GM10266 (cell line): ENCODE measurements around the gene DDB1.

Experiments
- DNase-seq: peaks from one replicate; pipeline ENCODE4 v3.0.0; 2012; ENCODE audit errors: extremely low spot score
- TF ChIP-seq, protein P1 (sequence below): IDR thresholded peaks from 2 replicates; pipeline ENCODE4 v1.5.1; 2012; ENCODE audit warnings: mild to moderate bottlenecking, low read depth; ENCODE audit not compliant: control insufficient read depth, insufficient read depth; ENCODE audit errors: missing control alignments

DDB1 gene

DNA sequence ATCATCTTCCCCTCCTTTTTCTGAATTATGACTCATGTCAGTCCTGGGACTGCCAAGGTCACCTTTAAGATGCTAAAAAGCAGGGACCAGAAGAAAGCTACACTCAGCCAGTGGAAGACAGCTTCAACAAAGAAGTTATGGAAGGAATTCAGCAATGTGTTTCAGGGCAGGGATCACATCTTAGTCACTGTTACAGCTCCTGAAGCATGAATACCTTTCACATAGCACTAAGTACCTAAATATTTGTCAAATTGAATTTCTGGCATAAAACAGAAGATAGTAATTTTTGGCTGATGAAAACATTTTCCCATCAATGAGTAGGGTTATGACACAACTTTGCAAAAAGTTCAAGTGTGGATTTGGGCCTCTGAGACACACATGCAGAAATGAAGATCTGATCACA, 5.2 kb downstream of the DDB1 start:
- TF ChIP-seq, protein P1, sequence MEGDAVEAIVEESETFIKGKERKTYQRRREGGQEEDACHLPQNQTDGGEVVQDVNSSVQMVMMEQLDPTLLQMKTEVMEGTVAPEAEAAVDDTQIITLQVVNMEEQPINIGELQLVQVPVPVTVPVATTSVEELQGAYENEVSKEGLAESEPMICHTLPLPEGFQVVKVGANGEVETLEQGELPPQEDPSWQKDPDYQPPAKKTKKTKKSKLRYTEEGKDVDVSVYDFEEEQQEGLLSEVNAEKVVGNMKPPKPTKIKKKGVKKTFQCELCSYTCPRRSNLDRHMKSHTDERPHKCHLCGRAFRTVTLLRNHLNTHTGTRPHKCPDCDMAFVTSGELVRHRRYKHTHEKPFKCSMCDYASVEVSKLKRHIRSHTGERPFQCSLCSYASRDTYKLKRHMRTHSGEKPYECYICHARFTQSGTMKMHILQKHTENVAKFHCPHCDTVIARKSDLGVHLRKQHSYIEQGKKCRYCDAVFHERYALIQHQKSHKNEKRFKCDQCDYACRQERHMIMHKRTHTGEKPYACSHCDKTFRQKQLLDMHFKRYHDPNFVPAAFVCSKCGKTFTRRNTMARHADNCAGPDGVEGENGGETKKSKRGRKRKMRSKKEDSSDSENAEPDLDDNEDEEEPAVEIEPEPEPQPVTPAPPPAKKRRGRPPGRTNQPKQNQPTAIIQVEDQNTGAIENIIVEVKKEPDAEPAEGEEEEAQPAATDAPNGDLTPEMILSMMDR: no peak
- no peak for DNase-seq

DNA sequence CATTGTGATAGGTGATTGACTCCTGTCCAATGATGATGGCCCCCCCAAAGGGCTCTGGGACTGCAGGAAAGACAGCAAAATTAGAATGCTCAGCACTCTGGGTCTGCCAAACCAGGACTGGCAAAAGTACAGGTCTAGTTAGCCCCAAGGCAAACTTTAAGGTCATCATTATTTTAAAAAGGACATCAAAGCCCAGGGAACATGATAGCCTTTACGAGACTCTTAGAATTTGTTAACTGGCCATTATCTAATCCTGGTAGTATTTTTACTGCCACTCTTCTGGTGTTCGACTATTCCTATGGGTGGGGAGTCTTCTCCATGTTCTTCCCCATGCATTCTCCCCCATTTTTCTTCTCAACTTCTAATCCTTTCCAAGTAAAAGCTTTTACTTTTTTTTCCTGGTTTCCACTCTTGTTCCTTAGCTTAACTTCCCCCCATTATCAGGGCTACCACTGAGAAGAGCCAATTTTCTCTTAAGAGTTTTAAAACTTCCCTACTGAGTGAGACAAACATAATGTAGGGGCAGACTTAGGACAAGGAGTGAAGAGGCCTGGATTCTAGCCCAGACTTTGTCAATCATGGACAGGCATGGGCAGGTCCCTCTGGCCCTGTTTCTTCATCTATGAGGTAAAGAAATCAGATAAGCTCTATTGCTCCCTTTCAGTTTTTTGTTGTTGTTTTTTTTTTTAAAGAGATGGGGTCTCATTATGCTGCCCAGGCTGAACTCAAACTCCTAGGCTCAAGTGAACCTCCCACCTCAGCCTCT, 7.1 kb downstream of the DDB1 start:
- no peak for DNase-seq

DNA sequence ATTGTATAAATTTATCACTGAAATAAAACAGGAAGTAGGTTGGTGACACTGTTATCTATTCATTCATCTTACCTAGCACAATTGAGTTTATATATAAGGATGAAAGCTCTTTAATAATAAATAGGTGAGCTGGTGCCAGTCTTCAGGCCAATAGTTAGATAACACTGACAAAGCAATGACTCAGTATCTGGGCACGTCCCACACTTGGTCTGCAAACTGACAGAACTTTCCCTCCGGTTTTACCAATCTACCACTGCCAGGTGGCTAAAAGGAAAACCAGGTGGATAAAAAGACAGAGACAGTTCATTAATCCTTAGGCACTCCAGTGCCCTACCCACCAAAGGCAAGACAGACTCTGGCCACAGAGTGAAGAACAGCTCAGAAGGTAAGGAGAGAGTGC, 17.6 kb downstream of the DDB1 start:
- TF ChIP-seq, protein P1: no peak
- DNase-seq: no peak

More for the DNA sequence above, 7.1 kb downstream of the DDB1 start:
- TF ChIP-seq, protein P1: no peak

DNA sequence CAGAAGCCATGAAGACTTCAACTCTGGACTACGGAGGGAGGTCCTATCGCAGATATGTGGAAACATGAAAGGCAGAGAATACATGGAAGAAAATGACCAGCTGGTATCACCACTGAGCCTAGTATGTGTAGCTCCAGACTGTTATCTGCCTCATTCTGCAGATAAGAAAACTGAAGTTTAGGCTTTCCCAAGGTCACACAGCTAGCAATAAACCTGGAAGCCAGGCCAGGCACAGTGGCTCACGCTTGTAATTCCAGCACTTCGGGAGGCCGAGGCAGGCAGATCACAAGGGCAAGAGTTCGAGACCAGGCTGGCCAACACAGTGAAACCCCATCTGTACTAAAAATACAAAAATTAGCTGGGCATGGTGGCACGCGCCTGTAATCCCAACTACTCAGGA, 22.2 kb downstream of the DDB1 start:
- DNase-seq: no peak
- TF ChIP-seq, protein P1: no peak

DNA sequence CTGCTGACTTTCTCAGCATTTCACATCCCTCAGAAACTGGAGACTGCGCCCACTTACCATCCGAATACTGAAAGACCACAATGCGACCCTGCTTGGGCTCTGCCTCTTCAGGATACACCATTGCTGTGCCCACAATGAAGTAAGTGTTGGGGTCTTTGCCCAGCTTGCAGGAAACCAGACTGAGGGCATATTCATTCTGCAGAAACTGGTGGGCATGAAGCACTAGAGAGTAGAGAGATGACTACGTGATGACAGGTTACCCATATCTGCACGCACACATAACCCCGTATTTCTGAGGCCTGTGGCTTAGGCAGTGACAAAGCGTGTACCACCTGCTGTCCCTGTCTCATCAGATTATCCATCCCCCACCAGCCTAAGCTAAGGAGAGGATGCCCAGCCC, 23.2 kb downstream of the DDB1 start:
- no peak for DNase-seq
- TF ChIP-seq, protein P1: no peak

DNA sequence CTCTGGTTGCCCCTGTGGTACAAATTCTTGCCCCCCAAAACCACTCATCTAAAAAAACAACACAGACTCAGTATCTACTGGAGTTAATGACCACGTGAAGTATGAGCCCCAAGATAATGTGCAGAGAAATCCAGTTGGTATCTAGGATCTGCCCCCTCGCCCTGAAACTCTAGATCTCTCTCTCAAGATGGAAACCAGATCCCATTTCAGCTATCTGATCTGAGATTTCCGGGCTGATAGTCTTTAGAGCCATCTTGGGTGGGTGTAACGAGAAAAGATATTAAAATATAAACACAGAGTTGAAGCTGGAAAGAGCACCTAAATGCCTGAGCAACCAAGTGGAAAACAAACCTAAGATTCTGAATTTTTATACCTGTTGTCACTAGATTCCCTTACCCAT, 23.8 kb downstream of the DDB1 start:
- DNase-seq: no peak
- TF ChIP-seq, protein P1: no peak

DNA sequence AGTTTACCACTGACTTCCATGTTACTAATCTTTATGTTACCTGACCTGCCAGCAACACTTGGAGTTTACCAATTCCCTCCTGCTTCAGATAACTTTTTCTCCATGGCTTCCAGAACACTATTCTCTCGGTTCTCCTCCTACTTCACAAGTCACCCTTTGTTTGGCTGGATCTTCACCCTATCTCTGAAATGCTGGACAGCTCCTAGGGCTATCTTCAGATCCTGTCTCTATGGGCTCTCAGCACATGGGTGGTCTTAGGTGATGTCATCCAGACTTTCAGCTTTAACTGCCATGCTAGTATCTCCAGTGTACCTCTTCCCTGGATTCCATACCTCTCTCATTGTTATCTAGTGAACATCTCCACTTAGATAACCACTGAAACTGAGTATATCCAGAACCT, 25.6 kb downstream of the DDB1 start:
- TF ChIP-seq, protein P1: no peak

More for the DNA sequence above, 25.6 kb downstream of the DDB1 start:
- DNase-seq: no peak
